HEK293T (cell line): ENCODE data around the gene CD70.
"Not testable (repeated sequence)": the region's sequence is repeated elsewhere in the genome, so short reads cannot be mapped to it uniquely, and the experiment has no call there.

Source experiments
- CTCF ChIA-PET: fragments of 350-600 bp; formaldehyde crosslinking; extraction: SDS; loops from one replicate; lab custom pipeline; 2021; ENCODE audit warnings: antibody characterized with exemption, inconsistent platforms; lab: Yijun Ruan, JAX
- POLR2A ChIA-PET: fragments of 350-600 bp; formaldehyde crosslinking; extraction: SDS; loops from one replicate; lab custom pipeline; 2020; ENCODE audit warnings: antibody characterized with exemption, inconsistent platforms; lab: Yijun Ruan, JAX
- DNase-seq: peaks from one replicate; pipeline ENCODE4 v3.0.0; 2012; ENCODE audit warnings: mixed read lengths; ENCODE audit errors: extremely low spot score
- CTBP1 ChIP-seq: fragments of 450-650 bp; IDR thresholded peaks from 2 replicates; pipeline ENCODE4 v1.6.1; 2016; ENCODE audit warnings: borderline replicate concordance
- FOXM1 ChIP-seq: fragments of 450-650 bp; IDR thresholded peaks from 2 replicates; pipeline ENCODE4 v1.6.1; 2017; ENCODE audit warnings: mild to moderate bottlenecking, borderline replicate concordance
- HDGF ChIP-seq: fragments of 450-650 bp; IDR thresholded peaks from 2 replicates; pipeline ENCODE4 v1.6.1; 2017; ENCODE audit warnings: antibody characterized with exemption, borderline replicate concordance
- L3MBTL2 ChIP-seq: fragments of 450-650 bp; conservative IDR thresholded peaks from 2 replicates; pipeline ENCODE4 v1.6.1; 2016; ENCODE audit warnings: mild to moderate bottlenecking
- LEF1 ChIP-seq: fragments of 450-650 bp; IDR thresholded peaks from 2 replicates; pipeline ENCODE4 v1.6.1; 2017; ENCODE audit warnings: mild to moderate bottlenecking, borderline replicate concordance
- NFRKB ChIP-seq: fragments of 450-650 bp; IDR thresholded peaks from 2 replicates; pipeline ENCODE4 v1.6.1; 2016; ENCODE audit warnings: mild to moderate bottlenecking, moderate library complexity
- PKNOX1 ChIP-seq: fragments of 450-650 bp; IDR thresholded peaks from 2 replicates; pipeline ENCODE4 v1.6.1; 2016
- SP1 ChIP-seq: fragments of 450-650 bp; IDR thresholded peaks from 2 replicates; pipeline ENCODE4 v1.6.1; 2017
- SUZ12 ChIP-seq: fragments of 450-650 bp; IDR thresholded peaks from 2 replicates; pipeline ENCODE4 v1.6.1; 2016; ENCODE audit warnings: mild to moderate bottlenecking
- TARDBP ChIP-seq: fragments of 450-650 bp; IDR thresholded peaks from 2 replicates; pipeline ENCODE4 v1.6.1; 2016
- ZNF384 ChIP-seq: fragments of 450-650 bp; IDR thresholded peaks from 2 replicates; pipeline ENCODE4 v1.6.1; 2016

Gene CD70

DNA sequence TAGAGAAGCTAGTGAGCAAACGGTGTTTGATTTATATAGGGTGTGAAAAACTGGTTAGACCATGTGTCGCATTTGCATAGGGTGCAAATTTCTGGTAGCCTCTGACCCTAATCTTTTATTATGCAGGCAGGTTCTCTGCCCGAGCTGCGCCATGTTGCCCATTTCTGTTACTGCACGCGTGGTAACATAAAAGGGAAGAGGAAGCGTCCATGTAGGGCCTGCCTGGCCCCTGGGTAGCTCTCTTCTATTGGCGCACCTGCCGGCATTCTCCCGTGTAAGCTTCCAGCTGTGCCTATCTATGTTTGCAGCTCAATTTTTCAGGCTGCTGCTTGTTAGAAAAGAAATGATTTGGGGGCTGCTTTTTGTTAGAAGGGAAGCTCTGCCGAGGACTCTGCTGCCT lies 14.0 kb upstream of the CD70 start:
- no peak for DNase-seq
- POLR2A ChIA-PET: interaction anchor here (2.5 kb wide), 1 partner anchor 74 kb away, joined by 10 read pairs; the partner anchor contains the start of gene TNFSF9
- TF ChIP-seq TARDBP (no peak), FOXM1 (no peak), LEF1 (no peak), HDGF (no peak), SP1 (no peak), CTBP1 (no peak)
- CTCF ChIA-PET: no interaction called here

GRCh38 chr19:6602729-6603114 lies 11.8 kb upstream of the CD70 start:
- no peak for DNase-seq
- TF ChIP-seq ZNF384 (peak; percentile 61; the same call in 1 of the 2 replicates), SUZ12 (no peak), PKNOX1 (peak; percentile 86), NFRKB (no peak)
- POLR2A ChIA-PET: interaction anchor here (2.9 kb wide), 1 partner anchor 72 kb away, joined by 12 read pairs; the partner anchor contains the start of gene TNFSF9
- CTCF ChIA-PET: no interaction called here

DNA sequence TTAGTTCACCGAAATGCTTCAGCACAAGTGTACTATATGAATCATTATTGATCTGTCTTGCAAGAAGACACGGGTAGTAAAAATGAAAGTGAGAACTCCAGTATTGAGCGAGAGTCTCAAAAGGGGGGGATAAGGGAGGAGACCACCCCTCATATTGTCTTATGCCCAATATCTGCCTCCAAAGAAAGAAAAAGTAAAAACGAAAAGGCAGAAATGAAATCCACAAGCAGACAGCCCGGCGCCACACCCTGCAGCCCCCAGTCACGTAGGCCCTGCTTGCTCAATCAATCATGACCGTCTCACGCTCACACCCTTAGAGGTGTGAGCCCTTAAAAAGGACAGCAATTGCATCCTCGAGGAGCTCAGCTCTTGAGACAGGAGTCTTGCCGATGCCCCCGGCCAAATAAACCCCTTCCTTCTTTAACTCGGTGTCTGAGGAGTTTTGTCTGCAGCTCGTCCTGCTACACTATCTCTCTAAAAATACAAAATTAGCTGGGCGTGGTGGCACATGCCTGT lies 10.6 kb upstream of the CD70 start:
- ChIA-PET CTCF (interaction anchor here (0.7 kb wide), 1 partner anchor 99 kb away, joined by 3 read pairs; no protein-coding TSS in a partner anchor), POLR2A (interaction anchor here (2.9 kb wide), 1 partner anchor 71 kb away, joined by 12 read pairs; the partner anchor contains the start of gene TNFSF9)
- peak; percentile 84 for TF ChIP-seq PKNOX1
- peak; percentile 61 for TF ChIP-seq L3MBTL2
- not testable (repeated sequence) for DNase-seq

DNA sequence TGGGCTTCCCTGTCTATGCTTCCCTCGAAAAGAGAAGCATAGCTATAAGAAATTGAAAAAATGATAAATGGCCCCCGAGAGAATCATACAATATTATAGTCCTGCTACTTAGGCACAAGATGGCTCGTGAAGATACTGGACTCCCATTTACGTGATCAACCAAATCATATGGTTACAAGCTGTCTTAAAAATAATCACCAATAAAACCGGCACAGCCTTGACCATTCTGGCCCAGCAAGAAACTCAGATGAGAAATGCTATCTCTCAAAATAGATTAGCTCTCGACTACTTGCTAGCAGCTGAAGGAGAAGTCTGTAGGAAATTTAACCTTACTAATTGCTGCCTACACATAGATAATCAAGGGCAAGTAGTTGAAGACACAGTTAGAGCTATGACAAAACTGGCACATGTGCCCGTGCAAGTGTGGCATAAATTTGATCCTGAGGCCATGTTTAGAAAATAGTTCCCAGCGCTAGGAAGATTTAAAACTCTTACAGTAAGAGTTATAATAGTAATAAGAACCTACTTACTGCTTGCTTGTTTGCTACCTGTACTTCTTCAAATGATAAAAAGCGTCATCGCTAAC lies 10.1 kb upstream of the CD70 start:
- CTCF ChIA-PET, DNase-seq: not testable (repeated sequence)
- TF ChIP-seq L3MBTL2: peak; percentile 11; the same call in 1 of the 2 replicates
- POLR2A ChIA-PET: interaction anchor here (2.9 kb wide), 1 partner anchor 70 kb away, joined by 12 read pairs; the partner anchor contains the start of gene TNFSF9

DNA sequence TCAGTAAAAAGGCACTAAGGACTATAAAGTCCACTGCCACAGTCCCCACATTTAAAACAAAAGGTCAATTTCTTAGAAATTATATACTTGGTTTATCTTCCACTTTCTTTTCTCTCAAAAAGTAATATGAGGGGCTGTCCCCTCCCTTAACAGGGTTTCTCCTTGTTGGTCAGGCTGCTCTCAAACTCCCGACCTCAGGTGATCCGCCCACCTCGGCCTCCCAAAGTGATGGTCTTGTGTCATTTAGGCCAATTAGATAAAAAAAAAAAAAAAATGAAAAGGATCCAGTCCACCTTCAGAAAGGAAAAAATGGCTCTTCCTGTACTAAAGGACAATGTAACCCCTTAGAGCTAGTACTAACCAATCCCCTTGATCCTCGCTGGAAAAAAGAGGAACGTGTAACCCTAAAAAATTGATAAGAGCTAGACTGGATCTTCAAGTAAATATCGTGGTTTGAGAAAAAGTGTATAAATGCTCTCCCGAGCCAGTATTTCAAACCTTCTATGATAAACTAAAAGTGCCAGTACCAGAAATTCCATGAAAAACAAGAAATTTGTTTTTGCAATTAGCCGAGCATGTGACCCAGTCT lies 9.0 kb upstream of the CD70 start:
- ChIA-PET CTCF (no interaction called here), POLR2A (interaction anchor here (2.9 kb wide), 1 partner anchor 69 kb away, joined by 12 read pairs; the partner anchor contains the start of gene TNFSF9)
- DNase-seq: no peak
- no peak for TF ChIP-seq L3MBTL2
- TF ChIP-seq FOXM1: no peak
- TF ChIP-seq LEF1: no peak
- TF ChIP-seq CTBP1: no peak

GRCh38 chr19:6598254-6598892 lies 7.4 kb upstream of the CD70 start:
- DNase-seq, CTCF ChIA-PET, POLR2A ChIA-PET: not testable (repeated sequence)
- TF ChIP-seq ZNF384 (peak; percentile 74), PKNOX1 (peak; percentile 69; the same call in 1 of the 2 replicates)

GRCh38 chr19:6597471-6598253 lies 6.7 kb upstream of the CD70 start:
- CTCF ChIA-PET: interaction anchor here (0.8 kb wide), 1 partner anchor 33 kb away, joined by 3 read pairs; no protein-coding TSS in a partner anchor
- POLR2A ChIA-PET, DNase-seq: not testable (repeated sequence)

DNA sequence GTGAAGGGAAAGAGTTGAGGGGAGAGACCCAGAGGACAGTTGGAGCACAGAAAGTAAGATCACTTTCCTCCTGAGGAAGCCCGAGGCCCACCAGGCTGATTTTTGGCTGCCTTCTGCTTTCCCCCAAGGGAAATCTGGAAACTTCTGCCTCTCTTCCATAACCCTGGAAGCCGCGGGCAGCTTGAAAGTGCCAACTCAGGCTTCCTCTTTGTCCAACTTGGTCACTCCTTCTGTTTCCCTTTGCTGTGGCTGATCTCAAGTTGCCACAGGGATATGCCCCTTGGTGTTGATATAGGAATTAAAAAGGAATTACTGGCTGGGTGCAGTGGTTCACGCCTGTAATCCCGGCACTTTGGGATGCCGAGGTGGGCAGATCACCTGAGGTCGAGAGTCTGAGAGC lies 5.7 kb upstream of the CD70 start:
- POLR2A ChIA-PET: no interaction called here
- TF ChIP-seq SUZ12: no peak
- TF ChIP-seq CTBP1: no peak
- CTCF ChIA-PET: no interaction called here
- DNase-seq: no peak
